GM10248 (cell line): ENCODE data around the gene CTNNA3.
"Not testable (repeated sequence)": the region's sequence is repeated elsewhere in the genome, so short reads cannot be mapped to it uniquely, and the experiment has no call there.

Experiments
- CTCF ChIA-PET: fragments of 300-600 bp; sonication (Branson Sonifier 250); formaldehyde crosslinking; extraction: SDS; loops from one replicate; lab custom pipeline; 2021; ENCODE audit warnings: antibody characterized with exemption; lab: Yijun Ruan, JAX
- POLR2A ChIA-PET: fragments of 350-650 bp; sonication (Branson Sonifier 250); formaldehyde crosslinking; extraction: SDS; loops from one replicate; lab custom pipeline; 2020; ENCODE audit warnings: antibody characterized with exemption; lab: Yijun Ruan, JAX
- DNase-seq: peaks from one replicate; pipeline ENCODE4 v3.0.0; 2012; ENCODE audit errors: extremely low spot score
- TF ChIP-seq, protein P1 (sequence below): IDR thresholded peaks from 2 replicates; pipeline ENCODE4 v1.5.1; 2012; ENCODE audit warnings: mild to moderate bottlenecking, low read depth; ENCODE audit errors: extremely low read depth, missing control alignments, control extremely low read depth

The CTNNA3 gene

GRCh38 chr10:67452892-67453291 lies 243.1 kb downstream of the CTNNA3 start:
- no peak for DNase-seq
- CTCF ChIA-PET: interaction anchor here (1.0 kb wide), 1 partner anchor 13 kb away, joined by 3 read pairs; no protein-coding TSS in a partner anchor
- TF ChIP-seq, protein P1, sequence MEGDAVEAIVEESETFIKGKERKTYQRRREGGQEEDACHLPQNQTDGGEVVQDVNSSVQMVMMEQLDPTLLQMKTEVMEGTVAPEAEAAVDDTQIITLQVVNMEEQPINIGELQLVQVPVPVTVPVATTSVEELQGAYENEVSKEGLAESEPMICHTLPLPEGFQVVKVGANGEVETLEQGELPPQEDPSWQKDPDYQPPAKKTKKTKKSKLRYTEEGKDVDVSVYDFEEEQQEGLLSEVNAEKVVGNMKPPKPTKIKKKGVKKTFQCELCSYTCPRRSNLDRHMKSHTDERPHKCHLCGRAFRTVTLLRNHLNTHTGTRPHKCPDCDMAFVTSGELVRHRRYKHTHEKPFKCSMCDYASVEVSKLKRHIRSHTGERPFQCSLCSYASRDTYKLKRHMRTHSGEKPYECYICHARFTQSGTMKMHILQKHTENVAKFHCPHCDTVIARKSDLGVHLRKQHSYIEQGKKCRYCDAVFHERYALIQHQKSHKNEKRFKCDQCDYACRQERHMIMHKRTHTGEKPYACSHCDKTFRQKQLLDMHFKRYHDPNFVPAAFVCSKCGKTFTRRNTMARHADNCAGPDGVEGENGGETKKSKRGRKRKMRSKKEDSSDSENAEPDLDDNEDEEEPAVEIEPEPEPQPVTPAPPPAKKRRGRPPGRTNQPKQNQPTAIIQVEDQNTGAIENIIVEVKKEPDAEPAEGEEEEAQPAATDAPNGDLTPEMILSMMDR: no peak
- POLR2A ChIA-PET: no interaction called here

GRCh38 chr10:67438605-67439304 lies 257.2 kb downstream of the CTNNA3 start:
- CTCF ChIA-PET: no interaction called here
- TF ChIP-seq, protein P1: no peak
- DNase-seq: no peak
- POLR2A ChIA-PET: no interaction called here

- POLR2A ChIA-PET: no interaction called here
- CTCF ChIA-PET: no interaction called here
- TF ChIP-seq, protein P1: no peak
- DNase-seq: no peak
Observed at GRCh38 chr10:67433276-67433675, 262.7 kb downstream of the CTNNA3 start.

GRCh38 chr10:67402620-67403019 lies 293.4 kb downstream of the CTNNA3 start:
- TF ChIP-seq, protein P1: no peak
- DNase-seq: no peak
- ChIA-PET CTCF (no interaction called here), POLR2A (no interaction called here)

GRCh38 chr10:67401711-67402110 lies 294.3 kb downstream of the CTNNA3 start:
- ChIA-PET POLR2A (no interaction called here), CTCF (no interaction called here)
- no peak for DNase-seq
- TF ChIP-seq, protein P1: no peak

DNA sequence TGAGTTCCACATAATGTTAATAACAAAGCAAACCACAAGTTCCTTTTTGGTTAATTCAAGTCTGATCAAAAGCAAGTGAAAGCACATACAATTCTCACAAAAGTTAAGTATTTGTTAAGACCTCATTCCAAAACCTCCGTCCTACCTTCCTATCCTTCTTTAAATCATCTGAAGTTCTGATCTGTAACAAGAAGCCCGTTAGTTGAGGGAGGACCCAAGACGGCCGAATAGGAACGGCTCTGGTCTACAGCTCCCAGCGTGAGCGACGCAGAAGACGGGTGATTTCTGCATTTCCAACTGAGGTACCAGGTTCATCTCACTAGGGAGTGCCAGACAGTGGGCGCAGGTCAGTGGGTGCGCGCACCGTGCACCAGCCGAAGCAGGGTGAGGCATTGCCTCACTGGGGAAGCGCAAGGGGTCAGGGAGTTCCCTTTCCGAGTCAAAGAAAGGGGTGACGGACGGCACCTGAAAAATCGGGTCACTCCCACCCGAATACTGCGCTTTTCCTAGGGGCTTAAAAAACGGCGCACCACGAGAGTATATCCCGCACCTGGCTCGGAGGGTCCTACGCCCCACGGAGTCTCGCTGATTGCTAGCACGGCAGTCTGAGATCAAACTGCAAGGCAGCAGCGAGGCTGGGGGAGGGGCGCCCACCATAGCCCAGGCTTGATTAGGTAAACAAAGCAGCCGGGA lies 309.0 kb downstream of the CTNNA3 start:
- CTCF ChIA-PET, DNase-seq, POLR2A ChIA-PET: not testable (repeated sequence)

DNA sequence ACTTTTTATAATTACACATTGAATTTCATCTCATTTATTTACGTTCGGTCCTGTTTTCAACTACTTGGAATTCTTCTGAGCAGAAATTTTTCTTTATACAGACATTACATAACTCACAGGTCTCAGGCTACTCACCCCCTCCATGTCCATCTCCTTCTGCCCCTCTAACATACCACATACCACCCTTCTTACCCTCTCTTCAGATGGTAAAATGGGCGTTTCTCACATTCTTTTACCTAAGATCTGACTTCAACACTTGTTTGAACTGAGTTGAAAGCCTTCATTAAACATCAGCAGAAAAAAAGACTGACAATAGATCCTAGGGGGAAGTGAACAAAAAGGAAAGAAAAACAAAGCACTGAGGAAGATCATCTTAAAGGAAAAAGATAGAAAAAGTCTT lies 309.7 kb downstream of the CTNNA3 start:
- TF ChIP-seq, protein P1: no peak
- no peak for DNase-seq
- ChIA-PET CTCF (no interaction called here), POLR2A (no interaction called here)
